ENCODE results near the gene ABCG4.
"Not testable (repeated sequence)": the region's sequence is repeated elsewhere in the genome, so short reads cannot be mapped to it uniquely, and the experiment has no call there.

The ABCG4 gene

DNA sequence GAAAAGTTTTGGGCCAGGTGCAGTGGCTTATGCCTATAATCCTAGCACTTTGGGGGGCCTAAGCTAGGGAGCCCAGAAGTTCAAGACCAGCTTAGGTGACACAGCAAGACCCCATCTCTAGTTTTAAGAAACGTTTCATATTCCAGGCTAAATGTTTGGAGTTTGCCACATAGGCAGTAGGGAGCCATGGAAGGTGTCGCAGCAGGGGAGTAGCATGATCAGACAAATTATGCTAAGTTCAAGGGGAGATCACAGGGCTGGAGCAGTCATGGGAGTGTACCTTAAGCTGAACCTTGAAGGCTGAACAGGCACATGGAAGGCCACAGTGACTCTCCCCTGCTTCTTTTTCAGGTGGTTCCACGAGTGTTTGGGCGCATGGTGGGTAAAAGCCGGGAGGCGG, 30.5 kb downstream of the ABCG4 start:
- DNase-seq (ENCODE audit: low read depth, low spot score), result no peak
- no peaks in the 10 kb centered on the region for H3K9me3 ChIP-seq (ENCODE audit: insufficient read depth, low read length)
- TF ChIP-seq YY1 (IDR thresholded peaks at IDR 0.05; ENCODE audit: insufficient read depth, insufficient read length) (no peak), SUZ12 (IDR thresholded peaks at IDR 0.05; ENCODE audit: extremely low read depth, insufficient read depth, insufficient read length) (no peak), ZNF274 (IDR thresholded peaks at IDR 0.05; ENCODE audit: low read depth, low read length) (no peak)
- no peaks in the 10 kb centered on the region for H3K4me1 ChIP-seq (ENCODE audit: insufficient read depth, insufficient read length)
- H3K9ac ChIP-seq (ENCODE audit: insufficient read length, low read depth), result no peak overlapping the region
- peaks cover 33% of the 10 kb centered on the region for H3K36me3 ChIP-seq (ENCODE audit: insufficient read depth, insufficient read length, low read length)
- H3K27me3 ChIP-seq (ENCODE audit: insufficient read depth, insufficient read length), result no peaks in the 10 kb centered on the region
- H3K4me3 ChIP-seq (ENCODE audit: insufficient read length, low read depth), result no peak overlapping the region

DNA sequence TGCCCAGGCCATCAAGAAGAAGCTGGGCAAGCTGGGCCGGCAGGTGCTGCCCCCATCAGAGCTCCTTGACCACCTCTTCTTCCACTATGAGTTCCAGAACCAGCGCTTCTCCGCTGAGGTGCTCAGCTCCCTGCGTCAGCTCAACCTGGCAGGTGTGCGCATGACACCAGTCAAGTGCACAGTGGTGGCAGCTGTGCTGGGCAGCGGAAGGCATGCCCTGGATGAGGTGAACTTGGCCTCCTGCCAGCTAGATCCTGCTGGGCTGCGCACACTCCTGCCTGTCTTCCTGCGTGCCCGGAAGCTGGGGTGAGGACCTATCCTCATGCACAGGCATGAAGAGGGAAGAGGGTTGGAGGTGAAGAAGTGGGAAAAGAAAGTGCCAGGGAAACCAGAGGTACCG, 31.1 kb downstream of the ABCG4 start:
- DNase-seq (ENCODE audit: low read depth, low spot score), result no peak
- Histone ChIP-seq H3K27me3 (ENCODE audit: insufficient read depth, insufficient read length) (no peaks in the 10 kb centered on the region), H3K9me3 (ENCODE audit: insufficient read depth, low read length) (no peaks in the 10 kb centered on the region), H3K9ac (ENCODE audit: insufficient read length, low read depth) (no peak overlapping the region), H3K4me1 (ENCODE audit: insufficient read depth, insufficient read length) (no peaks in the 10 kb centered on the region), H3K4me3 (ENCODE audit: insufficient read length, low read depth) (no peak overlapping the region), H3K36me3 (ENCODE audit: insufficient read depth, insufficient read length, low read length) (peaks cover 27% of the 10 kb centered on the region)
- TF ChIP-seq ZNF274 (IDR thresholded peaks at IDR 0.05; ENCODE audit: low read depth, low read length) (no peak), SUZ12 (IDR thresholded peaks at IDR 0.05; ENCODE audit: extremely low read depth, insufficient read depth, insufficient read length) (no peak), YY1 (IDR thresholded peaks at IDR 0.05; ENCODE audit: insufficient read depth, insufficient read length) (no peak)

DNA sequence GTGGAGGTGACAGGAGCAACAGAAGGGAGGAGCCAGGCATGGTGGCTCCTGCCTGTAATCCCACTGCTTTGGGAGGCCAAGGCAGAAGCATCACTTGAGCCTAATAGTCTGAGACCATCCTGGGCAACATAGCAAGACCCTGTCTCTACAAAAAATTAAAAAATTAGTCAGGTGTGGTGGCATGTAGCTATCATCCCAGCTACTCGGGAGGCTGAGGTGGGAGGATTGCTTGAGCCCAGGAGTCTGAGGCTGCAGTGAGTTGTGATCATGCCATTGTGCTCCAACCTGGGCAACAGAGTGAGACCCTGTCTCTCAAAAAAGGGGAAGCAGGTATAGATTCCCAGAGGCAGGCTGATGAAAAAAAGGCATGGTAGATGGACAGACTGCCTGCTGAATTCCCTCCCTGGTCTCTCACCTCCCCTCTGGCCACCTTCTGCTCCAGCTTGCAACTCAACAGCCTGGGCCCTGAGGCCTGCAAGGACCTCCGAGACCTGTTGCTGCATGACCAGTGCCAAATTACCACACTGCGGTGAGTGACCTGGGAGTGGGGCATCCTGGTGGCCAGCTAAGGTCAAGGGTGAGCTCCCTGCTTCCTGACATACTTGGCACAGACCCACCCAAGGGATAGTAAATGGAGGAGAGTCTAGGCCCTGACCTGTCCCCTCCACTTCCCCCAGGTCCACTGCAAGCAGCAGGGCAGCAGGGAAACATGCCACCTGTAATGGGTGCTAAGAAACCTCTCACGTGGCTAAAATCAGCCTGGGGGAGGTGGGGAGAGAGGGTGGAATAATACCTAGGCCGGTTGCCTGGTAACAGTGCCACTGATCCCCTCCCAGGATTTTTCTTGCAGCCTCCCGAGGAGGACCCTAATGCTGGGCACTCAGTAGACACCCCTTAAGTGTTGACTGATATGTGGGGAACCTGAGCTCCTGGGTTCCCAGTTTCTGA, 32.2 kb downstream of the ABCG4 start:
- H3K36me3 ChIP-seq (ENCODE audit: insufficient read depth, insufficient read length, low read length), result peaks cover 19% of the 10 kb centered on the region
- no peak for DNase-seq (ENCODE audit: low read depth, low spot score)
- H3K4me3 ChIP-seq (ENCODE audit: insufficient read length, low read depth), result no peak overlapping the region
- no peak overlapping the region for H3K9ac ChIP-seq (ENCODE audit: insufficient read length, low read depth)
- TF ChIP-seq SUZ12 (IDR thresholded peaks at IDR 0.05; ENCODE audit: extremely low read depth, insufficient read depth, insufficient read length) (no peak), YY1 (IDR thresholded peaks at IDR 0.05; ENCODE audit: insufficient read depth, insufficient read length) (no peak), ZNF274 (IDR thresholded peaks at IDR 0.05; ENCODE audit: low read depth, low read length) (no peak)
- H3K27me3 ChIP-seq (ENCODE audit: insufficient read depth, insufficient read length), result no peaks in the 10 kb centered on the region
- no peaks in the 10 kb centered on the region for H3K4me1 ChIP-seq (ENCODE audit: insufficient read depth, insufficient read length)
- H3K9me3 ChIP-seq (ENCODE audit: insufficient read depth, low read length), result no peaks in the 10 kb centered on the region

DNA sequence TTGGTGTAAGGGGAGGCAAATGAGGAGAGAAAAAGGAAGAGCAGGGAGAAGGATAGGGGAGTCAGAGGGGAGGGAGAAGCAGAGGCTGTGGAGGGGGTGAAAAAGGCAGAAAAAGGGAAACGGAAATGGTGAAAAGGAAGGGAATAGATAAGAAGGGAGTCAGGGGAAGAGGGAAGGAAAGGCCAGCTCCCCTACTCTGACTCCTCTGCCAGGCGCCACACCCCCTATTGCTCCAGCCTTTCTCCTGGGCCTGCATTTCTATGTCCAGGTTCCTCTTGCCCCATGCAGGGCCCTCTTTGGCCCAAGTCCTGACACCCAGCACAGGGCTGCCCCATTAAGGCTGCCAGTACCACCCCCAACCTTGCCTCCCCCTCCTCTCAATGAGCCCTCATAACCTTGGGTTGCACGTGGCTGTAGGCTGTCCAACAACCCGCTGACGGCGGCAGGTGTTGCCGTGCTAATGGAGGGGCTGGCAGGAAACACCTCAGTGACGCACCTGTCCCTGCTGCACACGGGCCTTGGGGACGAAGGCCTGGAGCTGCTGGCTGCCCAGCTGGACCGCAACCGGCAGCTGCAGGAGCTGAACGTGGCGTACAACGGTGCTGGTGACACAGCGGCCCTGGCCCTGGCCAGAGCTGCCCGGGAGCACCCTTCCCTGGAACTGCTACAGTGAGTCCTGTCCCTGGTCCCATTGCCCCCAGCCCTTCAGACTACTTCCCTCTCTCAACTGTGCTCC, 33.0 kb downstream of the ABCG4 start:
- H3K27me3 ChIP-seq (ENCODE audit: insufficient read depth, insufficient read length), result no peaks in the 10 kb centered on the region
- H3K36me3 ChIP-seq (ENCODE audit: insufficient read depth, insufficient read length, low read length), result peaks cover 18% of the 10 kb centered on the region
- no peak overlapping the region for H3K9ac ChIP-seq (ENCODE audit: insufficient read length, low read depth)
- H3K4me1 ChIP-seq (ENCODE audit: insufficient read depth, insufficient read length), result no peaks in the 10 kb centered on the region
- TF ChIP-seq SUZ12 (IDR thresholded peaks at IDR 0.05; ENCODE audit: extremely low read depth, insufficient read depth, insufficient read length), result no peak
- DNase-seq (ENCODE audit: low read depth, low spot score), result no peak
- no peaks in the 10 kb centered on the region for H3K9me3 ChIP-seq (ENCODE audit: insufficient read depth, low read length)
- H3K4me3 ChIP-seq (ENCODE audit: insufficient read length, low read depth), result no peak overlapping the region

DNA sequence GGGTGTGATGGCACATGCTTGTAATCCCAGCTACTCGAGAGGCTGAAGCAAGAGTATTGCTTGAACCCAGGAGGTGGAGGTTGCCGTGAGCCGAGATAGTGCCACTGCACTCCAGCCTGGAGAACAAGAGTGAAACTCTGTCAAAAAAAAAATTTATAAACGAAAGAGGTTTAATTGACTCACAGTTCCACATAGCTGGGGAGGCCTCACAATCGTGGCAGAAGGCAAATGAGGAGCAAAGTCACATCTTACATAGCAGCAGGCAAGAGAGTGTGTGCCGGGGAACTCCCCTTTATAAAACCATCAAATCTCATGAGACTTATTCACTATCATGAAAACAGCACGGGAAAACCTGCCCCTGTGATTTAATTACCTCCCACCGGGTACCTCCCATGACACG, 35.5 kb downstream of the ABCG4 start:
- peaks cover 13% of the 10 kb centered on the region for H3K36me3 ChIP-seq (ENCODE audit: insufficient read depth, insufficient read length, low read length)
- H3K4me1 ChIP-seq (ENCODE audit: insufficient read depth, insufficient read length); DNase-seq (ENCODE audit: low read depth, low spot score); H3K27me3 ChIP-seq (ENCODE audit: insufficient read depth, insufficient read length); H3K4me3 ChIP-seq (ENCODE audit: insufficient read length, low read depth); H3K9ac ChIP-seq (ENCODE audit: insufficient read length, low read depth); H3K9me3 ChIP-seq (ENCODE audit: insufficient read depth, low read length): not testable (repeated sequence)

DNA sequence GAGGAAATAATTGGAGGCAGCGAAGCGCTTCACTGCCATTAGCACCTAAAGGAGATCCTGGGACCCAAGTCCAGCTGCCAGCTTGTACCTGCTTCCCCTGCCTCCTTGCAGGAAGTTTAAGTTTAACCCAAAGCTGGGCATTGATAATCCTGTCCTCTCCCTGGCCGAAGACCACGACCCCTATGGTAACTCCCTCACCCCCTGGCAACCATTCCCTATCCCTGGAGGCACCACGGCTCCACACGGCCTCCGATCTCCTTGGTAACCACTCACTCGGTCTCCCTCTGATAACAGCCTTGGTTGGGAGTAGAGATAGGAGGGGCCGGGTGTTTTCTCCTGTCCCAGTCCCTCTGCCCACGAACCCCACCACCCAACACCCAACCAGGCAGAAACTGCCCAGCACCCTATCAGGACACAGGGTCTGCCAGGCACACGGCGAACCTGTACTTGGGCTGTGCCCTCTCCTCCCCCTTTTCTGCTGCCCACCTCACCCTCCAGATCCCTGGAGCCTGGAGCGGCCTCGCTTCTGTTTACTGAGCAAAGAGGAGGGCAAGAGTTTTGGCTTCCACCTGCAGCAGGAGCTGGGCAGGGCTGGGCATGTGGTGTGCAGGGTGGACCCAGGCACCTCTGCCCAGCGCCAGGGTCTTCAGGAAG, 37.3 kb downstream of the ABCG4 start:
- Histone ChIP-seq H3K9ac (ENCODE audit: insufficient read length, low read depth) (no peak overlapping the region), H3K4me1 (ENCODE audit: insufficient read depth, insufficient read length) (peaks cover 6% of the 10 kb centered on the region), H3K36me3 (ENCODE audit: insufficient read depth, insufficient read length, low read length) (peaks cover 4% of the 10 kb centered on the region), H3K27me3 (ENCODE audit: insufficient read depth, insufficient read length) (no peaks in the 10 kb centered on the region), H3K9me3 (ENCODE audit: insufficient read depth, low read length) (no peaks in the 10 kb centered on the region), H3K4me3 (ENCODE audit: insufficient read length, low read depth) (no peak overlapping the region)
- no peak for TF ChIP-seq YY1 (IDR thresholded peaks at IDR 0.05; ENCODE audit: insufficient read depth, insufficient read length)
- TF ChIP-seq ZNF274 (IDR thresholded peaks at IDR 0.05; ENCODE audit: low read depth, low read length), result no peak
- no peak for TF ChIP-seq SUZ12 (IDR thresholded peaks at IDR 0.05; ENCODE audit: extremely low read depth, insufficient read depth, insufficient read length)
- DNase-seq (ENCODE audit: low read depth, low spot score), result no peak

Data from NT2/D1 (cell line).